ENCODE results near the gene C17orf107. TPM values are rescaled to one million over a fixed set of nuclear protein-coding genes. Genes with fewer than 3 reads are reported as not detected.

The C17orf107 gene
- total and polyA plus RNA-seq, 12 donors = 0.42 to 4.2 (median 1.1) TPM

GRCh38 chr17:4934173-4934979 is 35.0 kb downstream of the C17orf107 start:
- DNase-seq = peak in 1 of 7 donors; percentile 21
- H3K9me3 ChIP-seq (replicated peaks in 1 of 3) = no peaks in the 10 kb centered on the region
- no peak overlapping the region for H3K27ac ChIP-seq
- intact Hi-C loops (cut with DNase I) = loop anchor here in 1 of 2 donors (10.0 kb wide), 1 partner anchor 50 kb away; the partner anchor contains the start of gene CAMTA2
- no peaks in the 10 kb centered on the region for H3K27me3 ChIP-seq
- H3K4me1 ChIP-seq (replicated peaks in 1 of 2) = peaks cover 8 to 21% of the 10 kb centered on the region in 2 donors
- H3K36me3 ChIP-seq (replicated peaks in 1 of 2) = peaks cover 0 to 12% of the 10 kb centered on the region in 2 donors
- no peak overlapping the region for H3K4me3 ChIP-seq
- TF ChIP-seq CTCF (IDR thresholded peaks at IDR 0.05) (peak in 1 of 6 experiments; percentile 34), POLR2A (IDR thresholded peaks at IDR 0.05) (no peak)
- 18 to 36% (median 25%) methylated on average over 11 to 14 of the region's 14 CpGs for WGBS, 4 donors

- TF ChIP-seq CTCF (IDR thresholded peaks at IDR 0.05) (no peak), POLR2A (IDR thresholded peaks at IDR 0.05) (no peak)
- no peak for DNase-seq
- Histone ChIP-seq H3K9me3 (replicated peaks in 1 of 3) (no peaks in the 10 kb centered on the region), H3K27me3 (no peaks in the 10 kb centered on the region), H3K27ac (no peak overlapping the region), H3K4me1 (replicated peaks in 1 of 2) (peaks cover 8 to 21% of the 10 kb centered on the region in 2 donors), H3K36me3 (replicated peaks in 1 of 2) (peaks cover 0 to 12% of the 10 kb centered on the region in 2 donors), H3K4me3 (no peak overlapping the region)
- intact Hi-C loops (cut with DNase I) = loop anchor here (5.0 to 10.0 kb wide), 2 partner anchors 49 to 62 kb away; partner anchors contain the start of genes CAMTA2 (in 1 of the 2), INCA1 (in 1 of the 2) and KIF1C (in 1 of the 2)
Observed at GRCh38 chr17:4935650-4936049, 36.3 kb downstream of the C17orf107 start.

- WGBS, 4 donors = 82 to 100% (median 92%) methylated on average over 3 of the region's 3 CpGs
- Histone ChIP-seq H3K36me3 (replicated peaks in 1 of 2) (peaks cover 0 to 12% of the 10 kb centered on the region in 2 donors), H3K27ac (no peak overlapping the region), H3K9me3 (replicated peaks in 1 of 3) (no peaks in the 10 kb centered on the region), H3K27me3 (no peaks in the 10 kb centered on the region), H3K4me3 (no peak overlapping the region), H3K4me1 (replicated peaks in 1 of 2) (peaks cover 15 to 28% of the 10 kb centered on the region in 2 donors)
- no peak for TF ChIP-seq POLR2A (IDR thresholded peaks at IDR 0.05)
- no peak for TF ChIP-seq CTCF (IDR thresholded peaks at IDR 0.05)
- no peak for DNase-seq
- intact Hi-C loops (cut with DNase I) = loop anchor here (5.0 to 10.0 kb wide), 2 partner anchors 48 to 61 kb away; partner anchors contain the start of genes CAMTA2 (in 1 of the 2), INCA1 (in 1 of the 2) and KIF1C (in 1 of the 2)
Observed at GRCh38 chr17:4936436-4936835, 37.1 kb downstream of the C17orf107 start.

- no peaks in the 10 kb centered on the region for H3K9me3 ChIP-seq (replicated peaks in 1 of 3)
- H3K4me1 ChIP-seq (replicated peaks in 1 of 2) = peaks cover 17 to 35% of the 10 kb centered on the region in 2 donors
- 94% methylated on average over 11 to 16 of the region's 16 CpGs for WGBS, 4 donors
- TF ChIP-seq POLR2A (IDR thresholded peaks at IDR 0.05) (no peak), CTCF (IDR thresholded peaks at IDR 0.05) (no peak)
- no peak overlapping the region for H3K27ac ChIP-seq
- no peaks in the 10 kb centered on the region for H3K27me3 ChIP-seq
- intact Hi-C loops (cut with DNase I) = loop anchor here (5.0 to 10.0 kb wide), 2 partner anchors 47 to 60 kb away; partner anchors contain the start of genes CAMTA2 (in 1 of the 2), INCA1 (in 1 of the 2) and KIF1C (in 1 of the 2)
- no peak for DNase-seq
- peaks cover 0 to 19% of the 10 kb centered on the region in 2 donors for H3K36me3 ChIP-seq (replicated peaks in 1 of 2)
- no peak overlapping the region for H3K4me3 ChIP-seq
Observed at GRCh38 chr17:4937553-4937952, 38.2 kb downstream of the C17orf107 start.
